GM12878 (cell line): ENCODE data around the gene RAB28. TPM values are rescaled to one million over a fixed set of nuclear protein-coding genes. Genes with fewer than 3 reads are reported as not detected.

Experiments
- ATAC-seq: fragments of 200-7000 bp; cut with Tn5 transposase; 3 replicates; pipeline ENCODE4 v1.9.1; 2020; ENCODE audit warnings: mild to moderate bottlenecking, moderate library complexity
- BruUV-seq: library from RNA; stranded (reverse); fragments of 400-500 nt; replicated peaks from 2 replicates; lab custom pipeline; 2021; lab: Mats Ljungman, UMichigan
- CTCF ChIA-PET: fragments of 300-600 bp; sonication (Branson Sonifier 250); formaldehyde crosslinking; extraction: SDS; loops from one replicate; lab custom pipeline; 2021; ENCODE audit warnings: inconsistent platforms; lab: Yijun Ruan, JAX
- POLR2A ChIA-PET: fragments of 350-600 bp; formaldehyde crosslinking; extraction: SDS; loops from one replicate; lab custom pipeline; 2021; ENCODE audit warnings: inconsistent platforms; lab: Charles Lee
- RAD21 ChIA-PET: fragments of 300-600 bp; sonication (Branson Sonifier 250); formaldehyde crosslinking; loops from one replicate; lab custom pipeline; 2023; ENCODE audit warnings: antibody characterized with exemption; ENCODE audit not compliant: unreplicated experiment; lab: Charles Lee
- SMC1A ChIA-PET: fragments of 300-600 bp; sonication (Branson Sonifier 250); formaldehyde crosslinking; loops from one replicate; lab custom pipeline; 2023; ENCODE audit not compliant: unreplicated experiment, uncharacterized antibody; lab: Charles Lee
- DNase-seq: peaks from one replicate; pipeline ENCODE4 v3.0.0-alpha.2; 2011; ENCODE audit warnings: low read depth, low spot score
- FAIRE-seq: peaks from 3 replicates; lab custom pipeline; 2011; peaks lifted over from hg19 to GRCh38; lab: Jason Lieb, UNC
- H2AFZ ChIP-seq: 2 replicates; pipeline ENCODE4 v1.6.0; 2011; ENCODE audit warnings: low read depth, low read length, control low read depth; ENCODE audit not compliant: control insufficient read depth
- H3K27ac ChIP-seq: 2 replicates; pipeline ENCODE4 v1.5.1; 2011; ENCODE audit warnings: control low read depth; ENCODE audit not compliant: control insufficient read depth, insufficient read depth
- H3K27me3 ChIP-seq, 2 experiments: replicated peaks in 1 of 2; 2 replicates each; pipeline versions ENCODE4 v1.6.0 to v1.6.1; 2011; ENCODE audit warnings: low read length in 1 of 2; ENCODE audit not compliant: control insufficient read depth in 2 of 2, insufficient read depth in 2 of 2
- H3K36me3 ChIP-seq, 2 experiments: 2 replicates each; pipeline ENCODE4 v1.5.1; 2011; ENCODE audit warnings: low read length in 1 of 2; ENCODE audit not compliant: control insufficient read depth in 2 of 2, insufficient read depth in 2 of 2
- H3K4me1 ChIP-seq: 2 replicates; pipeline ENCODE4 v1.6.1; 2011; ENCODE audit warnings: mild to moderate bottlenecking, low read length, moderate library complexity, mixed read lengths; ENCODE audit not compliant: control insufficient read depth, insufficient read depth
- H3K4me2 ChIP-seq: 2 replicates; pipeline ENCODE4 v1.6.0; 2011; ENCODE audit warnings: control low read depth; ENCODE audit not compliant: control insufficient read depth, insufficient read depth
- H3K4me3 ChIP-seq: fragments of 200-600 bp; sonication (generic); 2 replicates; pipeline ENCODE4 v1.5.1; 2016
- H3K79me2 ChIP-seq: 2 replicates; pipeline ENCODE4 v1.6.0; 2011; ENCODE audit warnings: low read length; ENCODE audit not compliant: control insufficient read depth, insufficient read depth
- H3K9ac ChIP-seq: 2 replicates; pipeline ENCODE4 v1.8.0; 2011; ENCODE audit warnings: low read length, control low read depth, mixed read lengths; ENCODE audit not compliant: control insufficient read depth, insufficient read depth
- H3K9me3 ChIP-seq: replicated peaks from 3 replicates; pipeline ENCODE4 v1.5.1; 2011; ENCODE audit warnings: mild to moderate bottlenecking, low read length; ENCODE audit not compliant: control insufficient read depth, insufficient read depth
- H4K20me1 ChIP-seq: 2 replicates; pipeline ENCODE4 v1.6.0; 2011; ENCODE audit not compliant: control insufficient read depth, insufficient read depth
- EED ChIP-seq: sonication (generic); IDR thresholded peaks from 2 replicates; pipeline ENCODE4 v1.6.1; 2016; ENCODE audit warnings: antibody characterized with exemption, low read depth
- MTA3 ChIP-seq: IDR thresholded peaks from 2 replicates; pipeline ENCODE4 v1.6.1; 2012; ENCODE audit warnings: low read length, inconsistent platforms, borderline replicate concordance
- WGBS: methylation state at CpG from one replicate; pipeline ENCODE4 v1.1.6; 2016; ENCODE audit warnings: low lambda C conversion rate; ENCODE audit not compliant: insufficient replicate concordance, insufficient coverage; ENCODE audit errors: missing lambda C conversion rate; 5-methylcytosine and 5-hydroxymethylcytosine counted together
- in situ Hi-C: fragments of 300-500 bp; cut with MboI; formaldehyde crosslinking; loops from 9 replicates; pipeline ENCODE4 v1.14.3; 2018; ENCODE audit warnings: mixed read lengths
- intact Hi-C: fragments of 100-400 bp; cut with micrococcal nuclease; formaldehyde crosslinking; loops from one replicate; pipeline ENCODE4 v1.14.2; 2022; ENCODE audit not compliant: unreplicated experiment
- polyA plus RNA-seq, 11 experiments: library from polyadenylated mRNA; depleted of rRNA in 4 of 11; unstranded in 6 of 11; stranded (reverse) in 5 of 11; fragments of >200 nt; fragmentation: Nextera tagmentation in 4 of 11; fragmentation: Illumina TruSeq in 1 of 11; extraction: Ambion mirVana in 4 of 11; extraction: Trizol in 1 of 11; gene quantifications; 1 replicate in 1 of 11; 2 replicates in 10 of 11; pipeline versions ENCODE4 v1.2.1 to v1.2.3, GENCODE V29; 2011 to 2016; ENCODE audit warnings: inconsistent platforms in 2 of 11, missing spikeins in 2 of 11, low read depth in 1 of 11
- total RNA-seq, 4 experiments: library from RNA; depleted of rRNA in 3 of 4; stranded (reverse); fragments of >200 nt in 3 of 4; fragmentation: Illumina TruSeq in 1 of 4; extraction: Trizol in 1 of 4; gene quantifications; 2 replicates each; pipeline versions ENCODE4 v1.2.1 to v1.2.3, GENCODE V29; 2013 to 2021
- TF ChIP-seq, protein P1 (sequence below): fragments of 450-650 bp; IDR thresholded peaks from 2 replicates; pipeline ENCODE4 v1.6.1; 2016; ENCODE audit warnings: mild to moderate bottlenecking
- TF ChIP-seq, protein P2 (sequence below): fragments of 450-650 bp; IDR thresholded peaks from 2 replicates; pipeline ENCODE4 v1.6.1; 2017; ENCODE audit warnings: borderline replicate concordance

The RAB28 gene
- total and polyA plus RNA-seq, 10 of the 15 experiments (the other 5 are each of a cell fraction or from before 2014, with no cell fraction given), result 5.8 to 29.3 (median 16.9) TPM

DNA sequence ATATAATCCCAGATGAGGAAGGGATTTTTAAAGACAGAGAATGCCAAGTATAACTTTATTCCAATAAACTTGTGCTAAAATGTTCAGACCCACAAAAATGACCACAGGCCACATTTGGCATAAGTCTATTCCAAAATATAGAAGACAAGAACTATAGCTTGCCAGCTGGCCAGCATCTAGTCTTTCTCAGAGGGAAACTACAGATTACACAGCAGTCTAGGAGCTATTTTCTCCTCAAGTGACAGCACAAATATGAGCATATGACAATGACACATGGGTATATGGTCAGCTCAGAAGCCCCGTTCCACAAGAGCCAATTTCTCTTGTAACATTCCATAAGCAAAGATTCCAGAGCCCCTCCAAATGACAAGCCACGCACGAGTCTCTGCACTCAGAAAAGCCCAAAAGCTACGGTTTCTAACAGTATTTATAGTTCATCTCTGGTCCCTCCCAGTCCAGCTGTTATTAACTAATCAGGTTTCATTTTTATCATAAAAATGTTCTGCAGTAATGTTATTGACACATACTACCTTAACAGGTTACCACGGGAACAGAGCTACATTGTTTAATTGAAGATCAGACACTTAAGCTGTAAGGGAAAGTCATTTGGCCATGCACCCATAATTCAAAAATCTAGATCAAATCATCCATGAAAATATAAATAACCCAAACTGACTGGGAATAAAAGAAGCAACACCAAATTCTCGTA lies 70.3 kb downstream of the RAB28 start:
- BruUV-seq, result no TSS peak
- Histone ChIP-seq H3K79me2 (no peaks in the 10 kb centered on the region), H3K27ac (no peak overlapping the region), H3K4me3 (no peak overlapping the region), H4K20me1 (no peaks in the 10 kb centered on the region), H3K4me1 (no peaks in the 10 kb centered on the region), H3K27me3 (no peaks in the 10 kb centered on the region), H3K9ac (no peak overlapping the region), H3K4me2 (no peak overlapping the region), H2AFZ (no peak overlapping the region), H3K9me3 (peaks cover 6% of the 10 kb centered on the region; the same call in 2 of the 3 replicates), H3K36me3 (no peaks in the 10 kb centered on the region; a peak in 1 of 4 replicates)
- ChIA-PET CTCF (interaction anchor here (0.9 to 1.3 kb wide), 2 partner anchors 10 to 21 kb away, joined by 3 to 5 read pairs; no protein-coding TSS in a partner anchor), RAD21 (interaction anchor here (0.6 to 2.1 kb wide), 4 partner anchors 9 to 100 kb away, joined by 3 to 8 read pairs (median 4); no protein-coding TSS in a partner anchor), SMC1A (interaction anchor here (0.7 to 1.4 kb wide), 6 partner anchors 9 to 63 kb away, joined by 3 to 6 read pairs (median 4); no protein-coding TSS in a partner anchor), POLR2A (no interaction called here)
- DNase-seq, result no peak
- TF ChIP-seq MTA3 (no peak), EED (no peak)
- TF ChIP-seq, protein P1, sequence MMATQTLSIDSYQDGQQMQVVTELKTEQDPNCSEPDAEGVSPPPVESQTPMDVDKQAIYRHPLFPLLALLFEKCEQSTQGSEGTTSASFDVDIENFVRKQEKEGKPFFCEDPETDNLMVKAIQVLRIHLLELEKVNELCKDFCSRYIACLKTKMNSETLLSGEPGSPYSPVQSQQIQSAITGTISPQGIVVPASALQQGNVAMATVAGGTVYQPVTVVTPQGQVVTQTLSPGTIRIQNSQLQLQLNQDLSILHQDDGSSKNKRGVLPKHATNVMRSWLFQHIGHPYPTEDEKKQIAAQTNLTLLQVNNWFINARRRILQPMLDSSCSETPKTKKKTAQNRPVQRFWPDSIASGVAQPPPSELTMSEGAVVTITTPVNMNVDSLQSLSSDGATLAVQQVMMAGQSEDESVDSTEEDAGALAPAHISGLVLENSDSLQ, result 0 out of 2 replicates have a peak, but pooled peaks have one; percentile 42
- TF ChIP-seq, protein P2, sequence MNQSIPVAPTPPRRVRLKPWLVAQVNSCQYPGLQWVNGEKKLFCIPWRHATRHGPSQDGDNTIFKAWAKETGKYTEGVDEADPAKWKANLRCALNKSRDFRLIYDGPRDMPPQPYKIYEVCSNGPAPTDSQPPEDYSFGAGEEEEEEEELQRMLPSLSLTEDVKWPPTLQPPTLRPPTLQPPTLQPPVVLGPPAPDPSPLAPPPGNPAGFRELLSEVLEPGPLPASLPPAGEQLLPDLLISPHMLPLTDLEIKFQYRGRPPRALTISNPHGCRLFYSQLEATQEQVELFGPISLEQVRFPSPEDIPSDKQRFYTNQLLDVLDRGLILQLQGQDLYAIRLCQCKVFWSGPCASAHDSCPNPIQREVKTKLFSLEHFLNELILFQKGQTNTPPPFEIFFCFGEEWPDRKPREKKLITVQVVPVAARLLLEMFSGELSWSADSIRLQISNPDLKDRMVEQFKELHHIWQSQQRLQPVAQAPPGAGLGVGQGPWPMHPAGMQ, result no peak
- FAIRE-seq, result peak; percentile 35
- in situ Hi-C loops, result no loop called here
- WGBS, result 91% methylated on average over 6 of the region's 6 CpGs
- intact Hi-C loops, result no loop called here
- peak; percentile 82 for ATAC-seq
